ENCODE data around the gene TERT.

DNA sequence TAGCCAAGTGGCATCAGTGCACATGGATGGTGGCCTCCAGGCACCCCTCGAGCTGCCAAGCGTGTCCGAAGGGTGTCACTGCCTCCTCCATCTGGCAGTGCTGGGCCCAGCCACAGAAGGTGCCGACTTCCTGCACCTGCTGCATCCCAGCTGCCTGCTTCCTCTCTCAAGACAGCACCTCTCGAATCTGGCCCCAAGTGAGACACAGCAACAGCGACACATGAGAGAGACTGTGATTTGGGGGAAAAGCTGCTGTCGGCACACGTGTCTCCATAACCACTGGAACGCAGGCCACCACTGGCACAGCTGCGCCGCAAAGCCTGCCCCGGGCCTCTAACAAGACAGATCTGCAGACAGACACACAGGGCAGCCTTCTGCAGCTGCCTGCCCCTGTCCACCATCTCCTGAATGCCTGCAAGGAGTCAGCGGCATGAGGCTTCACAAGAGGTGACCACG, 41.3 kb upstream of the TERT start:
- TF ChIP-seq, protein P1, sequence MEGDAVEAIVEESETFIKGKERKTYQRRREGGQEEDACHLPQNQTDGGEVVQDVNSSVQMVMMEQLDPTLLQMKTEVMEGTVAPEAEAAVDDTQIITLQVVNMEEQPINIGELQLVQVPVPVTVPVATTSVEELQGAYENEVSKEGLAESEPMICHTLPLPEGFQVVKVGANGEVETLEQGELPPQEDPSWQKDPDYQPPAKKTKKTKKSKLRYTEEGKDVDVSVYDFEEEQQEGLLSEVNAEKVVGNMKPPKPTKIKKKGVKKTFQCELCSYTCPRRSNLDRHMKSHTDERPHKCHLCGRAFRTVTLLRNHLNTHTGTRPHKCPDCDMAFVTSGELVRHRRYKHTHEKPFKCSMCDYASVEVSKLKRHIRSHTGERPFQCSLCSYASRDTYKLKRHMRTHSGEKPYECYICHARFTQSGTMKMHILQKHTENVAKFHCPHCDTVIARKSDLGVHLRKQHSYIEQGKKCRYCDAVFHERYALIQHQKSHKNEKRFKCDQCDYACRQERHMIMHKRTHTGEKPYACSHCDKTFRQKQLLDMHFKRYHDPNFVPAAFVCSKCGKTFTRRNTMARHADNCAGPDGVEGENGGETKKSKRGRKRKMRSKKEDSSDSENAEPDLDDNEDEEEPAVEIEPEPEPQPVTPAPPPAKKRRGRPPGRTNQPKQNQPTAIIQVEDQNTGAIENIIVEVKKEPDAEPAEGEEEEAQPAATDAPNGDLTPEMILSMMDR (IDR thresholded peaks at IDR 0.05; ENCODE audit: low read depth, low read length), result no peak
- TF ChIP-seq EZH2phosphoT487 (IDR thresholded peaks at IDR 0.05; ENCODE audit: low read depth), result no peak
